ENCODE data around the gene ZNF853.

- TF ChIP-seq CTCF (IDR thresholded peaks at IDR 0.05; ENCODE audit: low read depth, low read length, poor library complexity, severe bottlenecking), result no peak
- TF ChIP-seq EZH2phosphoT487 (IDR thresholded peaks at IDR 0.05; ENCODE audit: borderline replicate concordance, low read length), result no peak
Measured at GRCh38 chr7:6614953-6615722, at the start of gene ZNF853.
